SU-DHL-6 (cell line): ENCODE data around the gene ACSL6.

Experiments used
- CTCF ChIP-seq: fragments of 200-600 bp; sonication (generic); IDR thresholded peaks from one replicate; pipeline ENCODE4 v1.5.1; 2017; ENCODE audit warnings: antibody characterized with exemption, mild to moderate bottlenecking, low read length, moderate library complexity; ENCODE audit not compliant: insufficient read depth, poor library complexity, severe bottlenecking
- EZH2phosphoT487 ChIP-seq: fragments of 200-600 bp; sonication (generic), shearing (Covaris generic); conservative IDR thresholded peaks from 2 replicates; pipeline ENCODE4 v1.6.1; 2018; ENCODE audit warnings: mild to moderate bottlenecking, antibody characterized with exemption, low read length, moderate library complexity, mixed read lengths

- TF ChIP-seq CTCF (no peak), EZH2phosphoT487 (no peak)
Observed at GRCh38 chr5:131974622-131974955, 36.9 kb downstream of the ACSL6 start.
